HEK293T (cell line): ENCODE measurements around the gene SPATA2.

Source experiments
- CTCF ChIA-PET: fragments of 350-600 bp; formaldehyde crosslinking; extraction: SDS; loops from one replicate; lab custom pipeline; 2021; ENCODE audit warnings: antibody characterized with exemption, inconsistent platforms; lab: Yijun Ruan, JAX
- POLR2A ChIA-PET: fragments of 350-600 bp; formaldehyde crosslinking; extraction: SDS; loops from one replicate; lab custom pipeline; 2020; ENCODE audit warnings: antibody characterized with exemption, inconsistent platforms; lab: Yijun Ruan, JAX
- DNase-seq: peaks from one replicate; pipeline ENCODE4 v3.0.0; 2012; ENCODE audit warnings: mixed read lengths; ENCODE audit errors: extremely low spot score
- ARNT ChIP-seq: fragments of 450-650 bp; IDR thresholded peaks from 2 replicates; pipeline ENCODE4 v1.6.1; 2017; ENCODE audit warnings: mild to moderate bottlenecking
- BHLHE40 ChIP-seq: fragments of 450-650 bp; IDR thresholded peaks from 2 replicates; pipeline ENCODE4 v1.6.1; 2016; ENCODE audit warnings: mild to moderate bottlenecking, moderate library complexity, borderline replicate concordance
- CTBP1 ChIP-seq: fragments of 450-650 bp; IDR thresholded peaks from 2 replicates; pipeline ENCODE4 v1.6.1; 2016; ENCODE audit warnings: borderline replicate concordance
- ELF4 ChIP-seq: fragments of 450-650 bp; IDR thresholded peaks from 2 replicates; pipeline ENCODE4 v1.6.1; 2017; ENCODE audit warnings: antibody characterized with exemption
- FOXA1 ChIP-seq: fragments of 450-650 bp; IDR thresholded peaks from 2 replicates; pipeline ENCODE4 v1.6.1; 2016; ENCODE audit warnings: mild to moderate bottlenecking
- FOXK2 ChIP-seq: fragments of 450-650 bp; IDR thresholded peaks from 2 replicates; pipeline ENCODE4 v1.6.1; 2016; ENCODE audit warnings: mild to moderate bottlenecking
- FOXM1 ChIP-seq: fragments of 450-650 bp; IDR thresholded peaks from 2 replicates; pipeline ENCODE4 v1.6.1; 2017; ENCODE audit warnings: mild to moderate bottlenecking, borderline replicate concordance
- HDGF ChIP-seq: fragments of 450-650 bp; IDR thresholded peaks from 2 replicates; pipeline ENCODE4 v1.6.1; 2017; ENCODE audit warnings: antibody characterized with exemption, borderline replicate concordance
- L3MBTL2 ChIP-seq: fragments of 450-650 bp; conservative IDR thresholded peaks from 2 replicates; pipeline ENCODE4 v1.6.1; 2016; ENCODE audit warnings: mild to moderate bottlenecking
- LEF1 ChIP-seq: fragments of 450-650 bp; IDR thresholded peaks from 2 replicates; pipeline ENCODE4 v1.6.1; 2017; ENCODE audit warnings: mild to moderate bottlenecking, borderline replicate concordance
- NFRKB ChIP-seq: fragments of 450-650 bp; IDR thresholded peaks from 2 replicates; pipeline ENCODE4 v1.6.1; 2016; ENCODE audit warnings: mild to moderate bottlenecking, moderate library complexity
- PKNOX1 ChIP-seq: fragments of 450-650 bp; IDR thresholded peaks from 2 replicates; pipeline ENCODE4 v1.6.1; 2016
- SP1 ChIP-seq: fragments of 450-650 bp; IDR thresholded peaks from 2 replicates; pipeline ENCODE4 v1.6.1; 2017
- SUZ12 ChIP-seq: fragments of 450-650 bp; IDR thresholded peaks from 2 replicates; pipeline ENCODE4 v1.6.1; 2016; ENCODE audit warnings: mild to moderate bottlenecking
- TARDBP ChIP-seq: fragments of 450-650 bp; IDR thresholded peaks from 2 replicates; pipeline ENCODE4 v1.6.1; 2016
- ZNF384 ChIP-seq: fragments of 450-650 bp; IDR thresholded peaks from 2 replicates; pipeline ENCODE4 v1.6.1; 2016

Gene SPATA2

GRCh38 chr20:49907405-49908257 lies 7.7 kb downstream of the SPATA2 start:
- POLR2A ChIA-PET: interaction anchor here (0.7 to 1.4 kb wide), 3 partner anchors 9 to 96 kb away, joined by 3 to 4 read pairs (median 3); no protein-coding TSS in a partner anchor
- TF ChIP-seq FOXK2: no peak
- no peak for TF ChIP-seq ZNF384
- TF ChIP-seq CTBP1: no peak
- no peak for TF ChIP-seq TARDBP
- CTCF ChIA-PET: interaction anchor here (1.0 kb wide), 1 partner anchor 324 kb away, joined by 3 read pairs; no protein-coding TSS in a partner anchor

GRCh38 chr20:49906615-49907154 lies 8.6 kb downstream of the SPATA2 start:
- CTCF ChIA-PET: no interaction called here
- POLR2A ChIA-PET: interaction anchor here (0.7 to 1.4 kb wide), 4 partner anchors 9 to 95 kb away, joined by 3 to 4 read pairs (median 3); partner anchors contain the start of gene SPATA2
- TF ChIP-seq FOXM1: no peak
- TF ChIP-seq L3MBTL2: no peak
- no peak for TF ChIP-seq BHLHE40
- no peak for TF ChIP-seq FOXK2
- no peak for TF ChIP-seq HDGF
- TF ChIP-seq LEF1: no peak
- TF ChIP-seq SP1: no peak
- TF ChIP-seq ARNT: no peak
- TF ChIP-seq FOXA1: no peak
- DNase-seq: no peak

More at GRCh38 chr20:49907405-49908257, 7.7 kb downstream of the SPATA2 start:
- no peak for DNase-seq

- ChIA-PET CTCF (no interaction called here), POLR2A (interaction anchor here (0.8 to 1.4 kb wide), 4 partner anchors 8 to 94 kb away, joined by 3 to 4 read pairs (median 3); partner anchors contain the start of gene SPATA2)
- no peak for DNase-seq
- TF ChIP-seq NFRKB (no peak), LEF1 (no peak), FOXM1 (no peak), ARNT (no peak), PKNOX1 (no peak), FOXK2 (no peak), ELF4 (no peak), FOXA1 (no peak), L3MBTL2 (no peak), SUZ12 (no peak), BHLHE40 (no peak), SP1 (no peak), ZNF384 (no peak), CTBP1 (no peak), TARDBP (no peak), HDGF (no peak)
These were observed 9.2 kb downstream of the SPATA2 start for GRCh38 chr20:49906101-49906604.

GRCh38 chr20:49905415-49906091 lies 9.8 kb downstream of the SPATA2 start:
- no peak for TF ChIP-seq PKNOX1
- no peak for TF ChIP-seq FOXK2
- TF ChIP-seq HDGF: no peak
- no peak for TF ChIP-seq NFRKB
- TF ChIP-seq TARDBP: no peak
- TF ChIP-seq SP1: no peak
- no peak for TF ChIP-seq ZNF384
- TF ChIP-seq SUZ12: no peak
- TF ChIP-seq BHLHE40: no peak
- TF ChIP-seq L3MBTL2: no peak
- no peak for TF ChIP-seq ELF4
- TF ChIP-seq ARNT: no peak
- no peak for TF ChIP-seq LEF1
- no peak for TF ChIP-seq FOXA1
- TF ChIP-seq FOXM1: no peak
- TF ChIP-seq CTBP1: no peak
- DNase-seq: no peak
- POLR2A ChIA-PET: interaction anchor here (0.8 kb wide), 1 partner anchor 8 kb away, joined by 3 read pairs; no protein-coding TSS in a partner anchor
- CTCF ChIA-PET: no interaction called here

GRCh38 chr20:49904440-49905214 lies 10.7 kb downstream of the SPATA2 start:
- ChIA-PET CTCF (no interaction called here), POLR2A (interaction anchor here (0.6 kb wide), 1 partner anchor 15 kb away, joined by 3 read pairs; no protein-coding TSS in a partner anchor)
- TF ChIP-seq CTBP1 (no peak), HDGF (no peak), NFRKB (no peak), SP1 (no peak), PKNOX1 (no peak), ZNF384 (no peak), FOXK2 (no peak), ARNT (no peak), ELF4 (no peak), TARDBP (no peak), SUZ12 (no peak), FOXA1 (no peak), BHLHE40 (no peak)
- no peak for DNase-seq
